HCT116 (cell line): ENCODE measurements around the gene GEMIN4. TPM values are rescaled to one million over a fixed set of nuclear protein-coding genes. Genes with fewer than 3 reads are reported as not detected.

Experiments
- ATAC-seq: fragments of 200-7000 bp; cut with Tn5 transposase; 2 replicates; pipeline ENCODE4 v1.9.1; 2020; ENCODE audit warnings: mild to moderate bottlenecking, moderate library complexity
- BruUV-seq: library from RNA; stranded (reverse); fragments of 400-500 nt; replicated peaks from 2 replicates; lab custom pipeline; 2021; lab: Mats Ljungman, UMichigan
- CTCF ChIA-PET: fragments of 300-600 bp; sonication (Branson Sonifier 250); formaldehyde crosslinking; loops from one replicate; lab custom pipeline; 2021; ENCODE audit warnings: antibody characterized with exemption; lab: Charles Lee
- POLR2A ChIA-PET: fragments of 300-600, 350-600 bp; sonication (Branson Sonifier 250); formaldehyde crosslinking; loops from one replicate; lab custom pipeline; 2021; ENCODE audit warnings: antibody characterized with exemption; lab: Charles Lee
- RAD21 ChIA-PET, 2 experiments: fragments of 300-600 bp; sonication (Branson Sonifier 250); formaldehyde crosslinking; loops; one replicate each; lab custom pipeline; 2023; ENCODE audit warnings: low total read pairs in 2 of 2; ENCODE audit not compliant: uncharacterized antibody in 2 of 2, unreplicated experiment in 2 of 2, low non-redundant PET in 1 of 2; lab: Charles Lee
- DNase-seq: peaks from one replicate; pipeline ENCODE4 v3.0.0-alpha.2; 2010; ENCODE audit warnings: low read depth, low spot score
- H2AFZ ChIP-seq: fragments of 200-600 bp; shearing (Covaris generic), sonication (generic); 2 replicates; pipeline ENCODE4 v1.6.1; 2017; ENCODE audit warnings: low read depth, mixed run types, mixed read lengths, antibody characterized with exemption, low read length; ENCODE audit not compliant: poor library complexity, severe bottlenecking
- H3K27ac ChIP-seq: 2 replicates; pipeline ENCODE4 v1.5.1; 2012; ENCODE audit warnings: low read depth, low read length
- H3K27me3 ChIP-seq: fragments of 200-600 bp; sonication (generic); 2 replicates; pipeline ENCODE4 v1.6.1; 2016; ENCODE audit warnings: mixed run types, low read length, mixed read lengths; ENCODE audit not compliant: insufficient read depth
- H3K36me3 ChIP-seq, 2 experiments: fragments of 200-500 bp in 1 of 2; fragments of 200-600 bp in 1 of 2; sonication (Bioruptor generic) in 1 of 2; sonication (generic) in 1 of 2; 2 replicates each; pipeline versions ENCODE4 v1.5.1 to v1.6.1; 2014 to 2016; ENCODE audit warnings: low read length in 2 of 2, inconsistent platforms in 1 of 2, mixed read lengths in 1 of 2, mixed run types in 1 of 2; ENCODE audit not compliant: insufficient read depth in 2 of 2, control insufficient read depth in 1 of 2
- H3K4me1 ChIP-seq, 2 experiments: fragments of 200-600 bp in 1 of 2; sonication (generic) in 1 of 2; 2 replicates each; pipeline versions ENCODE4 v1.5.1 to v1.6.1; 2012 to 2017; ENCODE audit warnings: low read length in 2 of 2, inconsistent platforms in 1 of 2, mild to moderate bottlenecking in 1 of 2, mixed read lengths in 1 of 2, mixed run types in 1 of 2, moderate library complexity in 1 of 2; ENCODE audit not compliant: insufficient read depth in 2 of 2, control insufficient read depth in 1 of 2
- H3K4me2 ChIP-seq: fragments of 200-600 bp; sonication (generic); 2 replicates; pipeline ENCODE4 v1.6.1; 2017; ENCODE audit warnings: mixed run types, low read length, mixed read lengths
- H3K4me3 ChIP-seq, 2 experiments: fragments of 200-600 bp in 1 of 2; sonication (generic) in 1 of 2; replicated peaks in 1 of 2; 2 replicates each; pipeline ENCODE4 v1.5.1; 2011 to 2016; ENCODE audit warnings: low read length in 2 of 2, control low read depth in 1 of 2, low read depth in 1 of 2, mild to moderate bottlenecking in 1 of 2, mixed read lengths in 1 of 2, mixed run types in 1 of 2
- H3K79me2 ChIP-seq: fragments of 200-600 bp; sonication (generic); 2 replicates; pipeline ENCODE4 v1.6.1; 2017; ENCODE audit warnings: mild to moderate bottlenecking, mixed run types, low read length, moderate library complexity, mixed read lengths; ENCODE audit not compliant: insufficient read depth
- H3K9ac ChIP-seq: fragments of 200-600 bp; sonication (generic); 2 replicates; pipeline ENCODE4 v1.6.1; 2016; ENCODE audit warnings: low read length, mixed read lengths
- H3K9me2 ChIP-seq: fragments of 200-600 bp; sonication (generic), shearing (Covaris generic); 2 replicates; pipeline ENCODE4 v1.6.1; 2017; ENCODE audit warnings: mixed run types, mild to moderate bottlenecking, moderate library complexity; ENCODE audit not compliant: insufficient read depth
- H3K9me3 ChIP-seq, 2 experiments: fragments of 200-500 bp in 1 of 2; fragments of 200-600 bp in 1 of 2; sonication (Bioruptor generic) in 1 of 2; sonication (generic) in 1 of 2; 2 replicates each; pipeline ENCODE4 v1.6.1; 2014 to 2017; ENCODE audit warnings: low read length in 2 of 2, mixed read lengths in 2 of 2, inconsistent platforms in 1 of 2, low read depth in 1 of 2, mild to moderate bottlenecking in 1 of 2, mixed run types in 1 of 2, moderate library complexity in 1 of 2; ENCODE audit not compliant: control insufficient read depth in 1 of 2, insufficient read depth in 1 of 2
- H4K20me1 ChIP-seq: fragments of 200-600 bp; sonication (generic), shearing (Covaris generic); 2 replicates; pipeline ENCODE4 v1.6.1; 2017; ENCODE audit warnings: mixed run types, mild to moderate bottlenecking, moderate library complexity; ENCODE audit not compliant: insufficient read depth
- ATF3 ChIP-seq: IDR thresholded peaks from 2 replicates; pipeline ENCODE4 v1.6.1; 2012
- EZH2phosphoT487 ChIP-seq: fragments of 200-600 bp; IDR thresholded peaks from 2 replicates; pipeline ENCODE4 v1.6.1; 2018; ENCODE audit warnings: antibody characterized with exemption, borderline replicate concordance
- POLR2AphosphoS5 ChIP-seq: IDR thresholded peaks from 2 replicates; pipeline ENCODE4 v1.6.1; 2011; ENCODE audit warnings: mild to moderate bottlenecking, low read depth, low read length, moderate library complexity
- RAD21 ChIP-seq: IDR thresholded peaks from 2 replicates; pipeline ENCODE4 v1.6.1; 2012; ENCODE audit warnings: low read depth, mild to moderate bottlenecking
- SIN3A ChIP-seq: IDR thresholded peaks from 2 replicates; pipeline ENCODE4 v1.6.1; 2012; ENCODE audit warnings: low read depth
- SRF ChIP-seq: IDR thresholded peaks from 2 replicates; pipeline ENCODE4 v1.6.1; 2012; ENCODE audit warnings: low read depth
- YY1 ChIP-seq: IDR thresholded peaks from 2 replicates; pipeline ENCODE4 v1.6.1; 2011; ENCODE audit warnings: low read length, low read depth, moderate library complexity, mild to moderate bottlenecking; ENCODE audit not compliant: insufficient replicate concordance; ENCODE audit errors: extremely low read depth
- intact Hi-C: fragments of 100-400 bp; cut with micrococcal nuclease; formaldehyde crosslinking; loops from 2 replicates; pipeline ENCODE4 v1.10.0; 2022
- total RNA-seq: library from RNA; stranded (reverse); gene quantifications from one replicate; pipeline ENCODE4 v1.2.1, GENCODE V29; 2021; ENCODE audit not compliant: unreplicated experiment

GEMIN4 gene
- total RNA-seq, 1 experiment from 2014 or later: 53.2 TPM

DNA sequence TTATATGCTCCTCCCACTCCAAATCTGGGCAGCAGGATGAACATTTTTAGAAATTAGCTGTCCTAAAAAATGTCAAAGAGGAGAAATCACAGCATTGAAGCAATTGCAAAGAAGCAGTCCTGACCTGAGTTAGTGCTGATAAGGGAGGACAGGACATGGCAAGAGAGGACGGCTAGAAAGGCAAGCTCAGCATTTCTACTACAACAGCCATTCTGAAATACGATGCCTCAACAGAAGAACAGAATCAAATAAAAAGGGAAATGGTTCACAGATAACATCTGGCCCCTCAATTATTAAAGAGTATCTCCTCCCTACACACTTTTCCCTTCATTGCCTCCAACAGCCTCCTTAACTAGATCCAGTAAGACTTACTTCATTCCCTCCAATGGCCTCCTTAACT lies 55.7 kb downstream of the GEMIN4 start:
- H4K20me1 ChIP-seq: no peaks in the 10 kb centered on the region
- no peak overlapping the region for H3K9ac ChIP-seq
- no peak overlapping the region for H3K27ac ChIP-seq
- peaks cover 9% of the 10 kb centered on the region for H3K79me2 ChIP-seq
- ChIA-PET POLR2A (no interaction called here), CTCF (interaction anchor here (1.4 to 6.2 kb wide), 2 partner anchors 284 to 285 kb away, joined by 5 to 124 read pairs; a partner anchor contains a TSS), RAD21 (no interaction called here)
- TF ChIP-seq RAD21 (no peak), YY1 (no peak), SRF (no peak), ATF3 (no peak), SIN3A (no peak), EZH2phosphoT487 (no peak), POLR2AphosphoS5 (no peak)
- no TSS peak for BruUV-seq
- ATAC-seq: no peak
- no peaks in the 10 kb centered on the region for H3K9me3 ChIP-seq
- H3K36me3 ChIP-seq: peaks cover 13 to 30% of the 10 kb centered on the region in 2 experiments; a peak in 2 of 4 replicates
- H3K9me2 ChIP-seq: no peaks in the 10 kb centered on the region
- peaks cover 0 to 11% of the 10 kb centered on the region in 2 experiments; a peak in 1 of 4 replicates for H3K4me1 ChIP-seq
- H3K27me3 ChIP-seq: no peaks in the 10 kb centered on the region
- no peak for DNase-seq
- no peak overlapping the region for H3K4me3 ChIP-seq
- intact Hi-C loops: no loop called here
- H3K4me2 ChIP-seq: no peak overlapping the region
- no peak overlapping the region for H2AFZ ChIP-seq

Other genes starting within 250 kb of the GEMIN4 start
- 47.8 TPM for gene VPS53, start 37.4 kb downstream of the GEMIN4 start, total RNA-seq
- 26.0 TPM for gene TLCD3A, start 19.7 kb downstream of the GEMIN4 start, total RNA-seq
- gene GLOD4, start 30.0 kb upstream of the GEMIN4 start, total RNA-seq: 80.7 TPM
- gene MRM3, start 30.1 kb upstream of the GEMIN4 start, total RNA-seq: 32.6 TPM
- 83.7 TPM for gene NXN, start 227.5 kb upstream of the GEMIN4 start, total RNA-seq
- 14.0 TPM for gene TIMM22, start 244.9 kb upstream of the GEMIN4 start, total RNA-seq